HG03045 (cell line): ENCODE measurements around the gene TMEM187.
"Not testable (repeated sequence)": the region's sequence is repeated elsewhere in the genome, so short reads cannot be mapped to it uniquely, and the experiment has no call there.

Source experiments
- ATAC-seq: cut with Tn5 transposase; IDR thresholded peaks from one replicate; pipeline ENCODE4 v1.9.1; 2021; ENCODE audit warnings: mild to moderate bottlenecking, moderate library complexity; ENCODE audit not compliant: unreplicated experiment

Gene TMEM187

GRCh38 chrX:153969904-153970356 is 2.6 kb upstream of the TMEM187 start:
- no peak for ATAC-seq

DNA sequence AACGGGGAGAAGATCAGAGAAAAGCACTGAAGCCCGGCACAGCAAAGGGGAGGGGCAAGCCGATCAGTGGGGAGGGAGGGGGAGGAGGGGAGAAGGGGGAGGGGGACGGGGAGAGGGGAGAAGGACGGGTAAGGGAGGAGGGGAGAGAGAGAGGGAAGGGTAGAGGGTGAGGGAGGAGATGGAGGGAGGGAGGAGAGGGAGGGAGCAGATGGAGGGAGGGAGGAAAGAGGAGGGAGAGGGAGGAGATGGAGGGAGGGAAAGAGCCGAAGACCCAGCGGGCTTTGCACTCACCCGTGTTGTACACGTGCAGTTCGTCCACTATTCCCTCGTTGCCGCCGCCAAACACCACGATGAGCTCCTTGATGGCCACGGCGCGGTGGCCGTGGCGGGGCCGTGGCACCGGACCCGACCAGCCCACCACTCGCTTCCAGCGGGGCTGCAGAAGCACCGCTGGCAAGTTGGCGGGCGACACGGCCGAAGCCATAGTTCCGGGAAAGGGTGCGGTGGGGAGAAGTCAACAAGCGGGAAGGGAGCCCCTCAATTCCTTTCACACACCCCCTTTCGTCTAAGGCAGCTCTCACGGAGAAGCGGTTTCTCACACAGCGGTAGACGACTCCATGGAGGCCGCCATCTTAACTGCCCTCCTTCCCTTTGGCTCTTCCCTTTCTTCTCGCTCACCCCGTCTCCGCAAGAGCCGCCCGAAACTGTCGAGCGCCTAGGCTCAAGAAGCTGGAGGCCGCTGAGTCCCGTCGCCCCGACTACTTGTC is 2.0 kb upstream of the TMEM187 start:
- ATAC-seq: no peak

GRCh38 chrX:153971124-153971449 is 1.5 kb upstream of the TMEM187 start:
- ATAC-seq: peak; percentile 29

DNA sequence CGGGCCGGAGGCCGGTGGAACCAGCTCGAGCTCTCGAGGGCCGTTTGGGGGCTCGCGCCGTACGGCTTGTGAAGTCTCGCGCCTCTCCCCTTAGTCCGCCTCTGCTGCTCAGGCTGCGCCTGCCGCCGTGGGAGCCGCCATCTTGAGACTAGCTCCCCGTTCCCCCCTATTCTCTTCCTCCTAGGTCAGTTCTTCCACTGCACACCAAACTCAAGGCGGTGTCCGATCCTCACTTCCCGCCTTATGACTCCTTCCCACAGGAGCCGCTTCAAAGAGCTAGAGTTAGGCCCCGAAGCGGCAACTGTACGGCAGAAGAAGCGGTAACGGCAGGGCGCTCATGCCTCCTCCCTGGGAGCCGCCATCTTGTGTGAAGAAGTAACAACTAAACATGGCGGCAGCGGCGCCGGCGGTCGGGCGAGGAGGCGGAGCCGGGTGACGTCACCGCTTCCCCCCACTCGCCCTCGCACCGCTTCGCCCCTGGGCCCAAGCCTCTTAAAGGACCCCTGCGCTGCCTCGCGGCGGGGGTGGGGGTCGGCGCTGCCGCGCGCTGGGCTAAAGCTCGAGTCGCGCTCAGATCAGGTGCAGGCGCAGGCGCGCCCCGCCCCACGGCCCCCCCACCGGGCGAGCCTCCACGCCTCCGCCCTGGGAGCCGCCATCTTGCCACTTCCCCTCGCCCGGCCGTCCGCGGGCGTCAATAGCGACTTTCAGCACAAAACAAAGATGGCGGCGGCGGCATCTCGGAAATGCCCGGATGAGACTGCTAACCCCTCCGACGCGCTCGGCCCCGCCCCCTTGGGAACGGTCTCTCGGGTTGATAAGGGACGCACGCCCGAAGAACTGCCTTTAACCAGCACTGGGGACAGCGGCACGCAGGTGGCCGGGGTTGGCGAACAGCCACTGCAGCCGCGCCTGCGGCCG is 845 bp upstream of the TMEM187 start, which contains the start of gene HCFC1:
Gene HCFC1, minus strand, starts transcription at position 369 of the 918 bp plus-strand sequence. CDS start 978 bp downstream, outside the sequence.
- ATAC-seq: peak; percentile 46

DNA sequence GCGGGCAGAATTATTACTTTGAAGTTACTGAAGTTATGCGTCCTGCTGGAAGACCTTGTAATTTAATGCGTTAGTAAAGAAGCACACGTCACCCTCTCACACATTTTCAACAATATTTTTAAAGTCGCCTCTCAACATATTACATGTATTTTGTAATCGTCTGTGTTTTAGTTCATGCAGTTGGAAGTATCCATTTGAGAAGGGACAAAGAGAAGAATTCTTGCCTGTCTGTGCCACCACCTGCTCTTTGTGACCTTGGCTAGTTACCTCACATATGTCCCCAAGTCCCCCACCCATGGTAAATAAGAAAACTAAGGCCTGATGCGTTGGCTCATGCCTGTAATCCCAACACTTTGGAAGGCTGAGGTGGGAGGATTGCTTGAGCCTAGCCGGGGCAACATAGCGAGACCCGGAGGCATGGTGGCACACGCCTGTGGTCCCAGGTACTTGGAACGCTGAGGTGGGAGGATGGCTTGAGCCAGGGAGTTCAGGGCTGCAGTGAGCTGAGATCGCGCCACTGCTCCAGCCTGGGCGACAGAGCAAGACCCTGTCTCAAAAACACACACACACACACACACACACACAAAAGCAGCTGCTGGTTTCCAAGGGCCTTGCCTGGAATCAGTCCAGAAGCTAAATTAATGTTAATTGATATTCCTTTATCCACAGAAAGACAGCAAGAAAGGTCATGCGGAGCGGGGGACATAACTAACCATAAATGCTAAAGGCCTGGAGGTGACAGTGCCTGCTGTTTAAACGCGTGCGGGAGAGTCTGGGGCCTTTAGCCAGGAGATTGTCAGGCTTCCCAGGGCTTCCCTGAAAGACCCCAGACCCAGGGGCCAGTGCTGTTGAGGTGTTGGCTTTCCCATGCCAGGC is 811 bp downstream of the TMEM187 start:
- ATAC-seq: no peak

- ATAC-seq: no peak
Observed at GRCh38 chrX:153974003-153974725, 1.6 kb downstream of the TMEM187 start.

GRCh38 chrX:153974726-153975286 is 2.3 kb downstream of the TMEM187 start:
- ATAC-seq: no peak

GRCh38 chrX:153980394-153980793 is 7.8 kb downstream of the TMEM187 start:
- ATAC-seq: not testable (repeated sequence)

GRCh38 chrX:153981231-153981630 is 8.7 kb downstream of the TMEM187 start:
- ATAC-seq: no peak

- no peak for ATAC-seq
Observed at GRCh38 chrX:153981771-153982533, 9.4 kb downstream of the TMEM187 start.

DNA sequence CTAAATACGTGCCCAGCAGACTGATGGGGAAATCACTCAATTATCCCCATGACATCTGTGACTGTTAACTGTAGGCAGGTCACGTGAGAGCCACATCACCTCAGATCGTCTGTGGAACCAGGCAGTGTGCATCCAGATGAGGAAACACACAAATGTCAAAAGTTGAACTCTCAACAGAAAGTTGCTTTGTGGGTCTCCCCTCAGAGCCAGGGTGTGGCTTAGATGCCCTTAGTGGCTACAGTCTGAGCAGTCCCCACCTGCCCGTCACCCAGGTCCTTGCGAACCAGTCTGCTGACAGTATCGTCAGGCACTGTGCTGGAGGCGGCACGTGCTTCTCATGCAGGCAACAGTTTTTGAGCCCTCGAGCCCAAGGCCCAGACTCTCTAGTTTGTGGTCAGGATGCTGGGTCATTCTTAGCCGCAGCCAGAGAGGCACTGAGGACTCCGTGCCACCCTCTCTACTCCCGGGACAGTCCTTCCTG is 10.8 kb downstream of the TMEM187 start:
- ATAC-seq: no peak

- no peak for ATAC-seq
Observed at GRCh38 chrX:153984351-153985178, 12.0 kb downstream of the TMEM187 start.

DNA sequence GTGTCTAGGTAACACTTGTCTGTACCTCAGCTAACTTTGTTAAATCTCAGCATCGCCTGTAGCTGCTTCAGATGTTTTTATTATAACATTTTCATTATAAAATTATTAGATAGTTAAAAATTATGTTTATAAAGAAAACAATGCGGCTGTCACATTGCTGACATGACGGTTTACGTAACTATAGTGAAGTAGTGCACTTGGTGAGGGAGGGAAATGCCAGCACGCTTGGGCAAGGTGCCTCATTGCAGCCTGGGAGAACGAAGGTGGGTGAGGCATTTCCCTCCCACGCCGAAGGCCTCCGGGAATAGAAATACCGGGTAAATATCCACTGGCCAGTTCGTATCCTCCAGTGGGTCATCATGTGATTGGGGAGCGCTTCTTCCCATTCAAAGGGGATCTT is 15.9 kb downstream of the TMEM187 start:
- no peak for ATAC-seq

GRCh38 chrX:153989973-153990655 is 17.6 kb downstream of the TMEM187 start:
- ATAC-seq: no peak

DNA sequence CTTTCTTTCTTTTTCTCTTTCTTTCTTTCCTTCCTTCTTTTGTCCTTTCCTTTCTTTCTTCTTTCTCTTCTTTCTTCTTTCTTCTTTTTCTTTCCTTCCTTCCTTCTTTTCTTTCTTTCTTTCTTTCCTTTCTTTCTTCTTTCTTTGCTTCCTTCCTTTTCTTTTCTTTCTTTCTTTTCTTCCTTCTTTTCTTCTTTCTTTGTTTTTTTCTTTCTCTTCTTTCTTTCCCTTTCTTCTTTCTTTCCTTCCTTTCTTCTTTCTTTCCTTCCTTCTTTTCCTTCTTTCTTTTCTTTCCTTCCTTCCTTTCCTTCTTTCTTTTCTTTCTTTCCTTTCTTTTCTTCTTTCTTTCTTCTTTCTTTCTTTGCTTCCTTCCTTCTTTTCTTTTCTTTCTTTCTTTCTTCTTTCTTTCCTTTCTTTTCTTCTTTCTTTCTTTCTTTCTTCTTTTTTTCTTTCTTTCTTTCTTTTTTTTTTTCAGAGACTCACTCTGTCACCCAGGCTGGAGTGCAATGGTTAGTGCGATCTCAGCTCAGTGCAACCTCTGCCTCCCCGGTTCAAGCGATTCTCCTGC is 18.5 kb downstream of the TMEM187 start:
- ATAC-seq: no peak

DNA sequence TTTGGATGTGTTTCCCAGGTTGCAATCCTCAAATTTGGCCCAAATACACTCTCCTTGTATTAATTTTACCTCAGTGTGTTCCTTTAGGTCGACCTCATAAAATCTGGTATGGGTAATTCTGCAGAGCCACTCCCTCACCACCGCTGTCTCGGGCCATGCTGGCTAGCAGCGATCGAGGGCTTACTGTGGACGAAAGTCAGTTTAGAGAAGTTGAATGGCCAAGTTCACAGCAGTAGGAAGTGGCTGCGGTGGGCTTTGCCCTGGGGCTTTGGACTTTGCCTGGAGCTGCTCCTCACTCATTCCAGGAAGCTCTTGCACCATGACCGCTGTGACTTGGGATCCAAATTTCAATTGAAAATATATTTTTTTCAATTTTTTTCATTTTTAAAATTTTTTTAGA is 19.6 kb downstream of the TMEM187 start:
- ATAC-seq: no peak

DNA sequence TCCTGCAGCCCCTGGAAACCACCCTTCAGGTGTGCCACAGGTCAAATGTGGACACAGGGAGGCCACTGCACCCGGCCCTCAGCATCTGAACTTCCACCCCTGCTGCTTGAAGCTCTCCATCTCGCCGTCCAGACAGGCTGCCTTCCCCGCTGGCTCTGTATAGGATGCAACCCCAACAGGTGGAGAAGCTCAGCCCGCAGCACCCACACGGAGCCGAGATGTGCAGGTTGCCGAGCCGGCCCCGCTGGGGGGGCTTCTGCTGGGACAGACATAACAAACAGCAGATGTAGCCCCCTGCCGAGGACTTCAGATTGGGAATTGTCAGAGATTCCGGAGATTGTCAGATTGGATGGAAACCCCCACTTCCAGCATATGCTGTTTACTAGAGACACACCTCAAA is 20.5 kb downstream of the TMEM187 start:
- no peak for ATAC-seq
